Activated T-cell treated with anti-CD3 and anti-CD28 coated beads for 1 hour (primary cell): ENCODE results near the gene ZCRB1.
A peak's percentile ranks its signal among the peaks of the same experiment; 100 is the strongest.
"Not testable (repeated sequence)": the region's sequence is repeated elsewhere in the genome, so short reads cannot be mapped to it uniquely, and the experiment has no call there.

ENCODE experiments used
- DNase-seq: peaks from one replicate; pipeline ENCODE4 v3.0.0-alpha.2; 2020; ENCODE audit warnings: low read depth

ZCRB1 gene, protein sequence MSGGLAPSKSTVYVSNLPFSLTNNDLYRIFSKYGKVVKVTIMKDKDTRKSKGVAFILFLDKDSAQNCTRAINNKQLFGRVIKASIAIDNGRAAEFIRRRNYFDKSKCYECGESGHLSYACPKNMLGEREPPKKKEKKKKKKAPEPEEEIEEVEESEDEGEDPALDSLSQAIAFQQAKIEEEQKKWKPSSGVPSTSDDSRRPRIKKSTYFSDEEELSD

GRCh38 chr12:42325653-42326474 is at the start of gene ZCRB1, which contains the start of gene PPHLN1:
ZCRB1 (minus strand) TSS chr12:42326094; CDS start chr12:42324102, 1,992 bp downstream.
PPHLN1 (plus strand) TSS chr12:42326167; CDS start chr12:42335903, 9,736 bp downstream.
- peak; percentile 57 for DNase-seq

GRCh38 chr12:42373669-42374068 is 47.8 kb upstream of the ZCRB1 start:
- DNase-seq, result no peak

DNA sequence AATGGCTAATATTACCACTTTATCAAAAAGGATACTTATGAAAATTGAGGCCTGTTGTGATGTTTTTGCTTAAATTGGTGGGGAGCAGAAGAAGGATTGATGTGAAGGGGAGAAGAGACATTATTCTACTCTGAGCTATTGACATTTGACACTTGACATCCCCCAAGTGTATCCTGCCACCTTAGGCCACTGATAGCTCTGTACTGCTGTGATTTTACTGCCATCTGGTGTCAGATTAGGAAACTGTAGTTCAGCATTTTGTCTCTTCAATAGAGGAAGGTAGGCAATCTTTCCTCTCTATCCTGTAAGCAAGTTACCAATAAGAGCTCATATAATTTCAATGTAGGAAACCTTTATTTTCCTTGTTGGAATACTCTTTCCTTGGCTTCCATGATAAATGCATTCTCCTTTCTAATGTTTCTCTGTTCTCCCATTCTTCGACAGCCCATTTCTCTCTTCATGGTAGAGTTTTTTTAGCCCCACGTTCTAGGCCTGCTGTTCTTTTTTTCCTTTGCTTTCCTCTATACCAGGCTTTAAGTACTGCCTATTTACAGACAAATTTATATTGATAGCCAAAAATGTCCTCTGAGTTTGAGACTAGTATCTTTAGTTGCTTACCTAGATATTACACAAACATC is 46.4 kb upstream of the ZCRB1 start:
- DNase-seq, result no peak

GRCh38 chr12:42370013-42370412 is 44.1 kb upstream of the ZCRB1 start:
- DNase-seq, result no peak

DNA sequence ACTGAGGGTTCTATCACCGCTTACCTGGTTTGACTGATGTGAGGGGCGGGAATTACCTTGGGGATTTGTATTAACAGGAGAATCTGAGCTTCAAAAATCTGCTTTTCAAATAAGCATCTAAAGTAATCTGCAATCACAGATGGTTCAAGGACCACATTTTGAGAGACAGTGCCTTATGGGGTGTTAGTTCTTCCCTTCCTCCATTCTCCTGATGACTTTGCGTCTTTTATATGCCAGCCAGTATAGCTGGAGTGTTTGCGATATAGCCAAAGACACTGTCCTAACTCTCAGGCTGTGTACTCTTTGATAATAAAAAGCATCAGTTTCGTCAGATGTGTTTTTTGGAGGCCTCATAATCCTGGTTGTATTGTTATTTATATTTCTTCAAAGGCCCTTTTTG is 39.6 kb upstream of the ZCRB1 start:
- DNase-seq, result no peak

- no peak for DNase-seq
These were observed 38.8 kb upstream of the ZCRB1 start for GRCh38 chr12:42364692-42365091.

GRCh38 chr12:42362647-42363260 is 36.9 kb upstream of the ZCRB1 start:
- DNase-seq, result no peak

- no peak for DNase-seq
These were observed 36.2 kb upstream of the ZCRB1 start for GRCh38 chr12:42361909-42362646.

GRCh38 chr12:42360747-42361403 is 35.0 kb upstream of the ZCRB1 start:
- DNase-seq, result no peak

- DNase-seq, result no peak
These were observed 30.4 kb upstream of the ZCRB1 start for GRCh38 chr12:42356344-42356743.

- not testable (repeated sequence) for DNase-seq
These were observed 24.1 kb upstream of the ZCRB1 start for GRCh38 chr12:42350021-42350407.

- not testable (repeated sequence) for DNase-seq
These were observed 23.5 kb upstream of the ZCRB1 start for GRCh38 chr12:42349119-42350020.

GRCh38 chr12:42346403-42347002 is 20.6 kb upstream of the ZCRB1 start:
- no peak for DNase-seq

- DNase-seq, result no peak
These were observed 17.8 kb upstream of the ZCRB1 start for GRCh38 chr12:42343721-42344120.

DNA sequence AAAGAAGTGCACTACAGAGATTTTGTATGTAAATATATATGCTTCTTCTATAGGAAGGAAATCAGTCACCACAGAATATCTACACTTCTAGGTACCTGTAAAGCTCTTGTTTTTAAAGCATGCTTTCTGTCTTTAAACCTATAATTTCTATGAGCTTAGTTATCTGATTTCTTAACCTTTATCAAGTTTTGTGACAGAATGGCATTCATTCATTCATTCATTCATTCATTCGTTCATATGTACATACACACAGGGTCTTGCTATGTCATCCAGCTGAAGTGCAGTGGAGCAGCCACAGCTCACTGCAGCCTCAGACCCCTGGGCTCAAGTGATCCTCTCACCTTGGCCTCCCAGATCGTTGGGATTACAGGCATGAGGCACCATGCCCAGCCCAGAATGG is 16.1 kb upstream of the ZCRB1 start:
- no peak for DNase-seq

DNA sequence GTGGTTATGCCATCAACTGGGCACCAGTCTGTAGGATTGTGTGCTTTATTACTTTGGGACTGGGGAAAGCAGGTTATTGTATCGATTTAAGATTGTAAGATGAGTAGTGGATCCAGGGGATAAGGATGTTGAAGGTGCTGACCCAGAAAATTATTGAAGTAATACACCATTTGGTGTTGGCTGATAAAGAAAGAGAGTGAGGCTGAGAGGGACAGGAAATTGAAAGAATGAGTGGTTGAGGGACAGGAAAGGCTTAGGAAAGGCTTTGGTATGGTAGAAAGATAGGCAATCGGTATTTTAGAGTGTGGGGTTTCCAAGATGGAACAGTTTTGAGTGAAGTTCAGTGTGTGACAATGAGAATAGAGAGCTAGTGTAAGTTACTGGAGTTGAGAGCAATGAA is 12.4 kb upstream of the ZCRB1 start:
- no peak for DNase-seq

DNA sequence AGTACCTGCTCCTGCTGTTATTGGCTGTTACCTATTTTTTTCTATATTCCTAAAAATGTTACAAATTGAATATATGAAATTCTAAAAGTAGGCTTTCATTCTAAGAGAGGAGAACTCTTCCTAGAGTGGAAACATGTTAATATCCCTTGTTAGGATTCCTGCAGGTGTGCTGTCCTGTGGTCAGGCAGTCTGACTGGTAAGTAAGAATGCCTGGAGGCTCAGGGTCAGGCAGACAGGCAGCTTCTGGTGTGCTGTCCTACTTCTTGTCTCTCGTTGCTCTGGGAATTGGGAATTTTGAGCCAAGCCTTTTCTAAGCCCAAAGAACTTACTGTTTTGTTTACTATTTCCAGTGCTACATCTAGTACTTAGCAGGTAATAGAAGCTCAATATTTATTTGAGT is 10.4 kb upstream of the ZCRB1 start:
- no peak for DNase-seq

GRCh38 chr12:42332301-42333285 is 6.7 kb upstream of the ZCRB1 start:
- DNase-seq, result no peak

- not testable (repeated sequence) for DNase-seq
These were observed 4.2 kb upstream of the ZCRB1 start for GRCh38 chr12:42330097-42330496.
